GM18873 (cell line): ENCODE data around the gene AIPL1.

Experiments used
- ATAC-seq: cut with Tn5 transposase; IDR thresholded peaks from one replicate; pipeline ENCODE4 v1.9.1; 2021; ENCODE audit warnings: mild to moderate bottlenecking, moderate library complexity, moderate number of reproducible peaks; ENCODE audit not compliant: unreplicated experiment, low FRiP score

The AIPL1 gene

DNA sequence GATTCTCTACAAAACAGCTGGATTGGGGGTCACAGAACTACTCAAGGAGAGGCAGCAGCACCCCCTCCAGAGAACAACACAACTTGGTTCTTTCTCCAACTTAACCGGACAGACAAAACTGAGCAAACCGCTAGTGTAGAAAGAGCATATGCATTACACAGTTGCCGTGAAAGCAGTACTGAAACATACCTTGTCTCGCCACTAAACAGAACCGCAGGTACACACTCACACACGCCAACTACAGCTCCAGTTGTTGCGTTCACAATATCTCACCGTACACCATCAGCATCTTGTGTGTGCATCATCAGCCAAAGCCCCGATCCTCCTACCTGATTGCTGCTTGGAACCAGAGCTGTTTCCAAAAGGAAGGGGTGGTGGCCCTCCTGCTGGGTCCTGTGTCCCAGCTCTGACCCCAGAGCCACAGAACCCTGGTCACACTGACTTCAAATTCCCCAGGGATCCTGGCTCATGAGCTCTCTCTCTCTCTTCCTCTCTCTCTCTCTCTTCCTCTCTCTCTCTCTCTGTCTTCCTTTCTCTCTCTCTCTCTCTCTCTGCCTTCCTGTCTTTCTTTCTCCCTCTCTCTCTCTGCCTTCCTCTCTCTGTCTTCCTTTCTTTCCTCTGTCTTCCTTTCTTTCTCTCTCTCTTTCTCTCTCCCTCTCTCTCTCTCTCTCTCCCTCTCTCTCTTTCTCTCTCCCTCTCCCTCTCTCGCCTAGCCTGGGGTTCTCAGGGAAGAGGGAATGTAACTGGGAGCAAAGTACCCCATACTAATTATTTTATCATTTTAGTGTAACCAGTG is 17.7 kb upstream of the AIPL1 start:
- no peak for ATAC-seq

DNA sequence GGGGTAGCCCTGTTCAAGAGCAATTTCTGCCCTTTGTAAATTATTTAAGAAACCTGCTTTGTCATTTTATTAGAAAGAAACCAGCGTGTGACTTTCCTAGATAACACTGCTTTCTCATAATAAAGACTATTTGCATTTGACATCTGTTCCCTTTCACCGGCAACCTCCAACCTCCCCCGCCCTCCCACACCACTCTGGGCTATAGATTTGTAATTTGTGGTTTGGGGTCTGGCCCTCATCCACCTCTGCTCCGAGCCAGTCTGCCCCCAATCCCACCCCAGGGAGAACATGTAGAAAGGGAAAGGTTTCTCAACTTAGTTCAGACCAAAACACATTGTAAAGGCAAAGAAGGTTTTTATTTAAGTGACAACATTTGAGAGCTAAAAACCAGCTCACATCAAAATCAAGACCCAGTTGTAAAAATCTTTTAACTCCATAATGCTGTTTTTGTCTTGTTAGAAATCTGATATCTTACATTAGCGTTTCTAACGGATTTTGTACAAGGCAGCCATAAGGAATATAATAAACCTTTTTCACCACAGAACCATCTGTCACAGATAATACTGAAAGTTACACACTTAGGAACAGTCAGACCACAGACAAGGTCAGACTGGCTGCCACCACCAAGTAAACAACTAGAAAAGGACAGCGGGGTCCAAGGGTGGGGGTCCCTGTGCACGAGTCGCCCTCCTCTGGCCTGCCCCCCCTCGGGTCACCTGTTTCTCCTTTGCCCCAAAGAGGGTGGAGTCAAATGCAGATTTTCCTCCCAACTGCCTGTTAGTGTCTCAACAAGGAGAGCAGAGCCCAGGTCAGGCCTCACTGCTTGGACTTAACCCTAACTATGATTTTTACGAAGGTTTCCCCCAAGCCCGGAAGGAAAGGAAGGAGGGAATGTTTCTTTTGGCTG is 16.3 kb upstream of the AIPL1 start:
- no peak for ATAC-seq

DNA sequence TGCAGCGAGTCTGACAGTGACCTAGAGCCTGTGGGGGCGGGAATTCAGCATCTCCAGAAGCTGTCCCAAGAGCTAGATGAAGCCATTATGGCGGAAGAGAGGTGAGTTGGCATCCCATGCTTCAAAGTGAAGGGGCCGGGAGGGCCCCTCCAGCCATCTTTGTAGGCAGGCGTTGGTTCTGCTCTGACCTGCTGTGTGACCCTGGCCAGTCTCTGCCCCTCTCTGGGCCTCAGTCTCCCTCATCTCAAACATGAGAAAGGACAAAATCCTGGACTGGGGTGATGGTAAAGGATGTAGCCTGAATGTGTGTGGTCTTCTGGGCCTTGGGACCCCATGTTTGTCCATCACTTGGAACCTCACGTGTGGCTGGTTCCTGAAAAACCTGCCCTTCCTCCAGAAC is 14.4 kb upstream of the AIPL1 start:
- no peak for ATAC-seq

DNA sequence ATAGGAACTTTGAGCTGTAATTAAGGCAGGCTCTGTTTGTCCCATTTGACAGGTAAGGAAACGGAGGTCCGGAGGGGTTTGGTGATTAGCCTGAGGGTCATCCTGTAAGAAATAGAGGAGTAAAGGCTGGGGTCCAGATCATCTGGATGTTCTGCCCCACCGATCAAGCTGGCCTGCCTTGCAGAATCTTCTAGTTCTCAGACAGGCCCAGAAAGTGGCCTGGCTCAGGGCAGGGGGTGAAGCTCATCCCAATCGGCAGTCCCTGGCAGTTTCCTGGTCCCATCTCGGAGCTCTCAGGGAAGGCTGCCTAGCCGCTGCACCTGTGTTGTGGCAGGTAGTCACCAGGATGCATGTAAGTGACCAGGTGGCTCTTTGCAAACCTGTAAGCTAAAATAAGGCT is 13.6 kb upstream of the AIPL1 start:
- ATAC-seq, result no peak

DNA sequence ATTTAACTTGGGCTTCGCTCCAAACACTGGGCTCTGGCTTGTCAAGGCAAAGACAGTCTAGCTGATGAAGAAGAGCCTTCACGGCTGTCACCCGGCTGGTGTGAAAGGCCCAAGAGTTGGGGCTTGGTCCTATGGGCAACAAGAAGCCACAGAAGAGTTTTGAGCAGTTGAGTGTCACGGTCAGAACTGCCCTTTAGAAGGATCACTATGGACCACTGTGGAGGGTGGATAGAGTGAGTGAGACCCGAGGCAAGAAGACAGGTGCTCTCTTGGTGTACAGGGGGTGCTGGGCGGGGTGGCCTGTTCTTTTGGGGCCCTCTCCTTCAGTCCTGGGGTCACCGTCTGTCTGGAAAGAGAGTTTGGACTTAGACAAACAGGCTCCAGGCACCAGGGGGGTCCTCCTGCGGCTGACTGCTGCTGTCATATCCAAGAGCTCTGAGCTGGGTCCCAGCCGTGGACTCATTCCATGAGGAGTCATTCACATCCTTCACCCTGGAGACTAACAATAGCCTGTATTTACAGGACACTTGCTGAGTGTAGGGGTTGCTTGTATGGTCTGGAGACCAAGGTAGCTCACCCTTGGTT is 11.7 kb upstream of the AIPL1 start:
- ATAC-seq, result no peak

DNA sequence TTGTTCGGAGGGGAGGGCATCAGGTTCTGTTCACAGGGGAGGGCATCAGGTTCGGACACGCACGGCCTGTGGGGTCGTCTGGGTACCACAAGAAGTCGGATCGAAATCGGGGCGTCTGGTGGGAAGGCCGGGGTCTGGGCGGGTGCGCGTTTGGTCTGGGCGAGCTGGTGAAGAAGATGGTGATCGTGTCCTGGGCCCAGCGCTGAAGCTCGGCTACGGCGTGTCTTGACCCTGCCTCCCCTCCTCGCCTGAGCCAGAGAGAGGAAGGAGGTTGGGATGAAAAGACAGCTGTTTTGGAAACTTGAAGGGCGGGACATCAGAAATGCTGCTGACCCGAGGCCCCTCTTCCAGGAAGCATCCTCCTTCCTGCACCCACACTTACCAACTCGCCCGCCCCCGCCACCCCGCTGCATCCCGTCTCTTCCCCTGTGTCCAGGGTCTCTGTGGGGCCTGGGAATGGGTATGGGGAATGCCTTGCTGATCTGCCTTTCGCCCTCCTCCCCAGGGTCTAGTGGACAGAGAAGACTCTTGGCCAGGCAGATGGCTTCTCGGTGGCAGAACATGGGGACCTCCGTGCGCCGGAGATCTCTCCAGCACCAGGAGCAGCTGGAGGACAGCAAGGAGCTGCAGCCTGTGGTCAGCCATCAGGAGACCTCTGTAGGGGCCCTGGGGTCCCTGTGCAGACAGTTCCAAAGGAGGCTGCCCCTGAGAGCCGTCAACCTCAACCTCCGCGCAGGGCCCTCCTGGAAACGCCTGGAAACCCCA is 9.8 kb upstream of the AIPL1 start:
- ATAC-seq, result no peak

DNA sequence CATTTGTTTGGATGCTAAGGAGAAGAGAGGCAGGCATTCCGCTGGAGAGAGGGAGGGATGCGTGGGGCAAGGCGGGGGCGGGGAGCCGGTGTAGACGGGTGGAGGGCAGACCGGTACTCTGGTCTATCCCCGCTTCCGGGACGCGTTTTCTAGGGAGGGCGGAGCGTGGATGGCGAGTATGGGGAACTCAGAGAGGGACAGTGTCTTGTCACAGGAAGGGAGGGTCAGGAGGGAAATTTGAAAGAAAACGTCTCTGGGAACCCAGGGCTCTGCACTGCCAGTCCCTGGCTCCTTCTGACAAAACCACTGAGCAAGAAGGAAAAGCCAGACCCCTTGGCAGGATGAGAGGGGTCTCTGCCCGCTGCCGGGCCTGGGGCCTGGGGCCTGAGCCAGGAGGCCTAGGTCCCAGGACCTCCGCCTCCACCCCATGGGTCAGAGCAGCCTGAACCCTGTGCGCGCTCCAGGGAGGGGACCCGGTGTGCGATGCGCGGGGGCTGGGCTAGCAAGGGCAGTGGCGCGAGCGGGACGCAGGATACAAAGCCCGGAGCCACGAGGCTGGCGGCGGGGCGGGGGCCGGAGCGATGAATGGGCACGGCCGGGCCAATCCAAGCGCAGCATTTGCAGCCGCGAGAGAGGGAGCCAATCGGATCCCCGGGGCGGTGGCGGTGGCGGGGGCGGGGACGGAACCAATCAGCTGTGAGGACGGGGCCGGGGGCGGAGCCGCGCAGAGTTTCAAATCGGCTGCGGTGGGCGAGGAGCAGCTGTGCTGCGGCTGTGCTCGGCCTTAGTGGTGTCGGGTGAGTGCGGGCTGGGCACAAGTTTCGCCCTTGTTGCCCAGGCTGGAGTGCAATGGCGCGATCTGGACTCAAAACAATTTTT is 9.0 kb upstream of the AIPL1 start, which contains the start of gene PIMREG:
Gene PIMREG (plus strand): TSS at position 764 of the 879 bp plus-strand sequence. CDS start 656 bp downstream, outside the sequence.
- no peak for ATAC-seq

DNA sequence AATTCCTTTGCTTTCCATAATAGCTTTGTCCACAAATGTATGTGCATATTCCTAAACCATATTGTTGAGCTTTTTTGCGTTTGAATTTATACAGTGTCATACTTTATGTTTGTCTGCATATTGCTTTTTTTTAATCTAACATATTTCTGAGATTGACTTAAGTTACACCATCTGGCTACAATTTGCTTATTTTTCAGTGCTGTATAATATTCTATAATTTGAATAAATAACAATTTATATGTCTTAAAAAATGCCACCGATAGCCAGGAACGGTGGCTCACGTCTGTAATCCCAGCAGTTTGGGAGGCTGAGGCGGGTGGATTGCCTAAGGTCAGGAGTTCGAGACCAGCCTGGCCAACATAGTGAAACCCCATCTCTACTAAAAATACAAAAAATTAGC is 7.9 kb upstream of the AIPL1 start:
- ATAC-seq, result no peak

DNA sequence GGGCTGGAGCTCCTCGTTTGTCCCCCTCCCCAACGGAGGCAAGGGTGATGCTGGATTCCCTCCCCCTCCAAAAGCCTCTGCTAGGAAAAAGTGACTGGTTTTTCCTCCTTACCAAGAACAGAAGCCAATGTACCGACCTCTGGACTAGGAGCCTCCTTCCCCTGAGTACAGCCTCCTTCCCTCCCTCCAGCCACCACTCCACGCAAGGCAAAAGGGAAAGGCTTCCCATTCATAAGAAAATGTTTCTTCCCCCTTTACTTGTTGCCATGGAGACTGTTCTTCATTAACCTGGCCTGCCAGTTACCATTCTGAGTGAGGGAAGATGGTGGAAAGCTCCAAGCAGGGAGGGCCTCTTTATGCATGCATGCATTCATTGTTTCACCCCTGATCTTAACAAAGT is 5.0 kb upstream of the AIPL1 start:
- ATAC-seq, result no peak

DNA sequence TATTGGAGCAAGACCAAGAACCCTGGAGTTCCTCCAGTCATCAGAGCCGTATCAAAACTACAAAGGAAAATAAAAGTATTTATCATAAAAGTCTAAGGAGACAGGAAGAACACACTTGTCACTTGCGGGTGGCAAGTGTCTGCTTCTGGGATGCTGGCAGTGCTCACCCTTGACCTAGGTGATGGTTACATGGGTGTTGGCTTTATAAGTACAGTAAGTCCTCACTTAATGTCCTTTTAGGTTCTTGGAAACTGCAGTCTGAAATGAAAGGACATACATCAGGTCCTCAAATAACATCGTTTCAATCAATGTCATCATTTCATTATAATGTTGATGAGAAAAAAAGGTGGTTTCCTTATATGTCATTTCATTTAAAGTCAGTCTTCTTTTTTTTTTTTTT is 3.0 kb upstream of the AIPL1 start:
- no peak for ATAC-seq

DNA sequence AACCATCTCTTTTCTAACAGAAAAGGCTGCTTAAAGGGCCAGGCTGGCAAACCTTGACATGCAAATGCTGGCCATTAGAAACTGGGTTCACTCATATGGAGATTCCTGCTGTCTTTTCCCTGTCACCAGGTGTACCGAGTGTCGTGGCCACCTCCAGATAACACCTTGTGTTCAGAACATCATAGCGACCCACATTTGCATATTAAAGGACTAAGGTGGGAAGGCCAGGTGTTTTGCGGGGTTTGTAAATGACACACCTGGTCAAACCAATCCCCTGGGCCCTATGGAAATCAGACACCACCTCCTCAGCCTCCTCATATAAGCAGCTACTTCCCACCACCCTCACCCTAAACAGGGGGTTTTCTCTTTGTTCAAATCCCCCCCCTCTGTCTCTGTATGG is 2.5 kb upstream of the AIPL1 start:
- no peak for ATAC-seq

DNA sequence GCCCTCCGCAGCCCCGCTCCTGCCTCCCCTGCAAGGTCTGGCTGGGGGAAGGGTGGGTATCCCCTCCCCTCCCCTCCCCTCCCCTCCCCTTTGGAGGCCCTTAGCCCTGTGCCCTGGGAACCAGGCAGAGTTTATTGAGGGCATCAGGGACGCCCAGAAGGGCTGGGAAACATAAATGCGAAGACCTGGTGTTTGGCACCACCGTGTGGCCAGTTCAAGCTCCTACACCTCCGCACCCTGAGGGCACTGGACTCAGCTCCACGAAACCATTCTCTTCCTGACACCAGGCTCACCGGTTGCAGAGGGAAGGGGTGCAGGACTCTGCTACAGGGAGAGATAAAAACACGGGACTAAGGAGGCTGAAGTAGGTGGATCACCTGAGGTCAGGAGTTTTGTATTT is 1.0 kb upstream of the AIPL1 start:
- ATAC-seq, result no peak

DNA sequence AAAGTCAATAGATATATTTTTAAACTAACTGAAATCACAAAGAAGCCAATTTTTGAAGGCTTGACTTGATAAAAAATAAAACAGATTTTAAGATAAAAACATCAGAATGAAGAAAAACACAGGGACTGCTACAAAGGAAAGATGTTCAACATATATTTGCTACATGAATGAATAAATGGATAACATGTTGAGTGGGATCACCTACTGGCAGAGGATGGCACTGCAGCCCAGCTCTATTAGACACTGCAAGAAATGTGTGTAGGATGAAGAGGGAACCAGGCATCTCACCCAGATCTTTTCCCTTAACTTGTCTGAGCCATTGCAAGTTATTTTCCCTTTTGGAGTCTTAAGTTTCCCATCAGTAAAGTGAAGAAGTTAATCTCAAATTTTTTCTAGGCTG is 4.2 kb downstream of the AIPL1 start:
- no peak for ATAC-seq

DNA sequence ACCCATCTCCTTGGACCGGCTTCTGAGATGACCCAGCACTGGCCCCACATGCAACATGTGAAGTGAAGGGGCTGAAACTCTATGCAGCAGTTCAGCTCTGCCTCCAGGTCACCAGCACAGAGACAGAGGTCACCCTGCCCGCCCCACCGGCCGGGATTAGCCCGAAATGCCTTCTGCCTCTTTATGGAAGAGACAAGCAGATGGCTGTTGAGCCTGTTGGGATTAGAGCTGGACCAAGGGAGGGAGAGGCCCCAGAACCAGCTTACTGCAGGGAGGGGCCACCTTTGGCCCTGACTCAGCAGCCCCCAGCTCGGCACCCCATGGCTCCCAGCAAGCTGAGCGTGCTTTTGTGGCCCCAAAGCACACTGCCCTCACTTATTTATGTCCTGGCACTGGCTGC is 5.7 kb downstream of the AIPL1 start:
- ATAC-seq, result no peak

DNA sequence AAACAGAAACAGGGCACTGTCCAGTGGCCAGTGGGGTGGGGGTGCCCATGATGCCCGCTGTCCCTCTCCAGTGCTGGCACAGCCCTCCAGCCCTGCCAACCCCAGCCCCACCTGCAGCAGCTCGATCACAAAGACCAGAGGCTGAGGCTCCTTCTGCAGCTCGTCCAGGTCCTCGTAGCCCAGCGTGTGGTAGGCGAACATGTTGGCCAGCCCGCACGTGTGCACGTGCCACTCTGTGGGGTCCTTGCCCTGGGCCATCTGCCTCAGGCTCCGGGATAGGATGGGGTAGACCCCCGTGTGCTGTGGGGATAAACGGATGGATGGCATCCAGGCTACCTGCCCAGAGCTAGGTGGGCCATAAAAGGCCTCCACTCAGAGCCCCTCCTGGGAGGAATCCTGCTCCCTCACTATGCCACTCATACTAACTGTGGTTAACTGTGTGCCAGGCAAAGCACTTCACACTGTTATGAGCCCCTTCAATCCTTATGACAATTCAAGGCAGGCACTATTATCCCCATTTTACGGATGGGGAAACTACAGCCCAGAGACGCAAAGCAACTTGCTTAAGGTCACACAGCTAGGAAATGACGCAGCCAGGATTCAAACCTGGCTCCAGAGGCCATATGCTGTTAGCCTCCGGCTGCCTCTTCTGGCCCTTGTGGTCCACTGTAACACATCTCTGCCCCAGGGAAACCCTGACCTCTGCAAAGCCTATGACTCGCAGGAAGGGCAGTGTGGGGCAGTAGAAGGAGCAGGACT is 6.5 kb downstream of the AIPL1 start:
- ATAC-seq, result no peak

DNA sequence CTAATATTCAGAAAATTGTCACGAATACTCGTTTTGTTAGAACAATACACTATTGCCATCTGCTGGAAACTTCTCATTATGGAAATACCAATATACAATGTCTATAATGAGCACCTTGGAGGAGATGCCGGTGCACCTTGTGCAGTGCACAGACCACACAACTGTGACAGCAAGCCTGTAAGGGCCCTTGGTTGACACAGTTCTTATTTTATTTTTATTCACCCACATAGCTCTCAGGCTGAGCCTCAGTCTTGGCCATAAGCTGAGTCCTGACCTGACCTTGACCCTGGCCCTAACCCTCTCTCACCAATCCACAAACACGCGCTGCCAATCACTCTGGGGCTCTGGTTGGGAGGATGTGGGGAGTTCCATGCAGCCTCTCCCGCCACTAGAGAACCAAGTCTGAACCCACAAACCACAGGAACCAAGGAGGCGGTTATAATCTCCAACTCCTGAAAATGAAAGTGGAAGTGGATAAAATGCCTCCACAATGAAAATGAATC is 7.6 kb downstream of the AIPL1 start:
- ATAC-seq, result no peak

DNA sequence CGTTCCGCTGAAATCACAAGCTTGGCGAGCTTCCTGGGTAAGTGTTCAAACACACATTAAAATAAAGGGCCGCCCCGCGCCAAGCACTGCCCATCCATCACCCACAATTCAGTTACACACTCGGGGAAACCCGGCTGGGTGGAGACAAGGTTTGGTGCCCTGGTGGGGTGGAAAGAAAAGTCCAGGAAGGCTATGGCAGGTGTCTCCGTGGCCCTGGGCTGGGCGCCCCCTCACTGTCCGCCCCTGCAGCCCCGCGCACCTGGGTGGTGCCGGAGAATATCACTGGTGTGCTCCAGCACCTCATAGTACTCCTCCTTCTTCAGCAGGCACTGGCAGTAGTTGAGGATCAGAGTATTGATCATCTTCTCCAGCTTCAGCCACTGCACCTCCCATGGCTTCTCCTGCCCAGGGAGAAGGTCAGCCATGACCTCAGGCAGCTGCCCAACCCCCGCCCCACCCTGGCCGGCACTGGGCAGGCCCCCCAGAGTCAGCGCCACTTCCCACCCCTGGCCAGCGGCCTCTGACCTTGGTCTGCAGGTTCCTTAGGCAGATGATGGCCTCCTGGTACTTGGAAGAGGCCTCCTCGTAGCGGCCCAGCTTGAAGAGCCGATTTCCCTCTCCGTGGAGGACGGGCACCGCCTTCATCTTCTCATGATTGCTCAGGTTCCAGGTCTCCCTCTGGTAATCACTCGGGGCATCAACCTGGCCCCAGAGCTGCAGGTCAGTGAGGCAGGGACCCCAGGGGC is 8.4 kb downstream of the AIPL1 start:
- no peak for ATAC-seq

DNA sequence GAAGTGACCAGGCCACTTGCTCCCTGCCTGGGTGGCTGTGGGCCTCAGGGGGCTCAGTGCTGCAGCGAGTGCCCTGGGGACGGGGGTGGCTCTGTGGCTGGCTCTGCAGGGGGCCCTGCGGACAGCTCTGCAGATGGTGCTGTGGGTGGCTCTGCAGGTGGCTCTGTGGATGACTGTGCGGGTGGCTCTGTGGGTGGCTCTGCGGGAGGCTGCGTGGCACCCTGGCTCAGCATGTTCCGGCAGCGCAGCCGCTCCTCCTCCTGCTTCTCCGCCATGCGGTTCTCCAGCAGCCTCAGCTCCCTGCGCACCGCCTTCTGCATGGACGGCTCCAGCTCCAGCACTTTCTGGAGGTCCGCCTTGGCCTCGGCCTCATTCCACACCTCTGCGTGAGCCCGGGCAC is 9.5 kb downstream of the AIPL1 start:
- ATAC-seq, result no peak
